HEK293 (cell line): ENCODE measurements around the gene PIEZO1.

Experiments used
- CTCF ChIA-PET: fragments of 350-600 bp; formaldehyde crosslinking; extraction: SDS; loops from one replicate; lab custom pipeline; 2021; ENCODE audit warnings: antibody characterized with exemption; lab: Yijun Ruan, JAX
- POLR2A ChIA-PET: fragments of 300-600 bp; formaldehyde crosslinking; extraction: SDS; loops from one replicate; lab custom pipeline; 2020; ENCODE audit warnings: antibody characterized with exemption, inconsistent platforms; lab: Yijun Ruan, JAX
- H3K27ac ChIP-seq: fragments of 200-500 bp; sonication (Bioruptor generic); 2 replicates; pipeline ENCODE4 v1.5.1; 2014; ENCODE audit warnings: low read depth, low read length, control low read depth, inconsistent platforms; ENCODE audit errors: extremely low read depth
- H3K36me3 ChIP-seq, 2 experiments: fragments of 200-500 bp in 1 of 2; sonication (Bioruptor generic) in 1 of 2; 1 replicate in 1 of 2; 2 replicates in 1 of 2; pipeline ENCODE4 v1.5.1; 2014 to 2017; ENCODE audit warnings: inconsistent platforms in 2 of 2, low read length in 2 of 2; ENCODE audit not compliant: control insufficient read depth in 2 of 2, insufficient read depth in 1 of 2
- H3K4me1 ChIP-seq: fragments of 200-500 bp; sonication (Bioruptor generic); 2 replicates; pipeline ENCODE4 v1.5.1; 2014; ENCODE audit warnings: mild to moderate bottlenecking, low read length, inconsistent platforms; ENCODE audit not compliant: control insufficient read depth, insufficient read depth
- H3K4me3 ChIP-seq: 2 replicates; pipeline ENCODE4 v1.5.1; 2011; ENCODE audit warnings: low read depth, mild to moderate bottlenecking, control low read depth, low read length, moderate library complexity
- H3K9me3 ChIP-seq: fragments of 200-500 bp; sonication (Bioruptor generic); 2 replicates; pipeline ENCODE4 v1.5.1; 2014; ENCODE audit warnings: low read depth, low read length, inconsistent platforms; ENCODE audit not compliant: control insufficient read depth, insufficient read depth
- CTCF ChIP-seq: fragments of 450-650 bp; formaldehyde crosslinking; IDR thresholded peaks from 2 replicates; pipeline ENCODE4 v1.5.1; 2016; ENCODE audit warnings: missing biosample characterization, missing genetic modification characterization
- EGR2 ChIP-seq: fragments of 450-650 bp; formaldehyde crosslinking; IDR thresholded peaks from 2 replicates; pipeline ENCODE4 v1.5.1; 2016; ENCODE audit warnings: low read depth, missing biosample characterization, missing genetic modification characterization
- GLIS1 ChIP-seq: fragments of 450-650 bp; formaldehyde crosslinking; IDR thresholded peaks from 2 replicates; pipeline ENCODE4 v1.5.1; 2016; ENCODE audit warnings: missing biosample characterization, missing genetic modification characterization
- GLIS2 ChIP-seq: fragments of 450-650 bp; formaldehyde crosslinking; IDR thresholded peaks from 2 replicates; pipeline ENCODE4 v1.5.1; 2016; ENCODE audit warnings: missing biosample characterization, missing genetic modification characterization
- OSR2 ChIP-seq: fragments of 450-650 bp; formaldehyde crosslinking; IDR thresholded peaks from 2 replicates; pipeline ENCODE4 v1.5.1; 2016; ENCODE audit warnings: missing biosample characterization, missing genetic modification characterization
- OVOL3 ChIP-seq: fragments of 450-650 bp; formaldehyde crosslinking; IDR thresholded peaks from 2 replicates; pipeline ENCODE4 v1.5.1; 2016; ENCODE audit warnings: missing biosample characterization, missing genetic modification characterization
- TSHZ1 ChIP-seq: fragments of 450-650 bp; formaldehyde crosslinking; IDR thresholded peaks from 2 replicates; pipeline ENCODE4 v1.5.1; 2016; ENCODE audit warnings: missing biosample characterization, missing genetic modification characterization, borderline replicate concordance
- YY2 ChIP-seq: fragments of 450-650 bp; formaldehyde crosslinking; IDR thresholded peaks from 2 replicates; pipeline ENCODE4 v1.5.1; 2016; ENCODE audit warnings: missing biosample characterization, missing genetic modification characterization
- ZBTB48 ChIP-seq: fragments of 450-650 bp; formaldehyde crosslinking; IDR thresholded peaks from 2 replicates; pipeline ENCODE4 v1.5.1; 2016; ENCODE audit warnings: missing biosample characterization, missing genetic modification characterization
- ZFHX2 ChIP-seq: fragments of 450-650 bp; formaldehyde crosslinking; conservative IDR thresholded peaks from 2 replicates; pipeline ENCODE4 v1.5.1; 2016; ENCODE audit warnings: missing biosample characterization, missing genetic modification characterization
- ZNF274 ChIP-seq, 2 experiments: fragments of 200-500 bp in 1 of 2; fragments of 450-650 bp in 1 of 2; sonication (Bioruptor generic) in 1 of 2; formaldehyde crosslinking in 1 of 2; IDR thresholded peaks; 2 replicates each; pipeline versions ENCODE4 v1.5.1 to v1.6.1; 2014 to 2016; ENCODE audit warnings: borderline replicate concordance in 1 of 2, inconsistent platforms in 1 of 2, low read length in 1 of 2, missing biosample characterization in 1 of 2, missing genetic modification characterization in 1 of 2
- ZNF324 ChIP-seq: fragments of 450-650 bp; formaldehyde crosslinking; IDR thresholded peaks from 2 replicates; pipeline ENCODE4 v1.5.1; 2016; ENCODE audit warnings: missing biosample characterization, missing genetic modification characterization
- ZNF335 ChIP-seq: fragments of 450-650 bp; formaldehyde crosslinking; conservative IDR thresholded peaks from 2 replicates; pipeline ENCODE4 v1.5.1; 2016; ENCODE audit warnings: missing biosample characterization, missing genetic modification characterization
- ZNF354C ChIP-seq: fragments of 450-650 bp; formaldehyde crosslinking; IDR thresholded peaks from 2 replicates; pipeline ENCODE4 v1.5.1; 2016; ENCODE audit warnings: missing biosample characterization, missing genetic modification characterization, low read depth, borderline replicate concordance
- ZNF416 ChIP-seq: fragments of 450-650 bp; formaldehyde crosslinking; IDR thresholded peaks from 2 replicates; pipeline ENCODE4 v1.5.1; 2016; ENCODE audit warnings: missing biosample characterization, missing genetic modification characterization
- ZNF518A ChIP-seq: fragments of 450-650 bp; formaldehyde crosslinking; conservative IDR thresholded peaks from 2 replicates; pipeline ENCODE4 v1.5.1; 2016; ENCODE audit warnings: low read depth, missing biosample characterization, missing genetic modification characterization
- ZNF548 ChIP-seq: fragments of 450-650 bp; formaldehyde crosslinking; IDR thresholded peaks from 2 replicates; pipeline ENCODE4 v1.5.1; 2016; ENCODE audit warnings: missing biosample characterization, missing genetic modification characterization
- ZNF560 ChIP-seq: fragments of 450-650 bp; formaldehyde crosslinking; IDR thresholded peaks from 2 replicates; pipeline ENCODE4 v1.5.1; 2017; ENCODE audit warnings: missing biosample characterization, missing genetic modification characterization, borderline replicate concordance
- TF ChIP-seq, protein P1 (sequence below): fragments of 450-650 bp; formaldehyde crosslinking; IDR thresholded peaks from 2 replicates; pipeline ENCODE4 v1.5.1; 2016; ENCODE audit warnings: missing biosample characterization, missing genetic modification characterization

PIEZO1 gene

DNA sequence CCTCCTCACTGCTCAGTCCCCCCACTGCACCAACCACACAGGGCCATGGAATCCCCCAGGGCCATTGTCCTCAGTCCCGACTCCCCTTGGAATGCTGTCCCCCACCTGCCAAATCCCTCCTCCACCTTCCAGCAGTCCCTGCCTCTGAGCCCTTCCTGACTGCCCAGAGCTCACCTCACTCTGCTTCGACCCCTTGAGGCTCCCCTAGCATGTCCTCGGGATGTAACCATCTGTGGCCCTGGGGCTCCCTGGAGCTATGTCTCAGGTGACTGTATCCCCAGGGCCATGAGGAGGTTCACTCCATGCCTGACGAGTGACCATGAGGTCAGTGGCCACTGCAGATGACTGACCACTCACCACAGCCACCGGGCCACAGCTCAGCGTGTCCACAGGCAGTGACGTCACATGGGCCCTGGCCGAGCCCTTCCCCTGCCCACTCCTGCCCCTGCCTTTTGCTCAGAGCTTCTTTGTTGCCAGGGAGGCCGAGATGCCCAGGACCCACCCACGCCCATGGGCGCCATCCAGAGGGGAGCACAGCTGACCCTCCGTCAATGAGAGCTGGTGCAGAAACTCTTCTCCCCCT is 7.7 kb upstream of the PIEZO1 start:
- Histone ChIP-seq H3K9me3 (no peaks in the 10 kb centered on the region), H3K4me1 (peaks cover 4% of the 10 kb centered on the region; the same call in 1 of the 2 replicates), H3K4me3 (no peak overlapping the region), H3K27ac (no peak overlapping the region), H3K36me3 (no peaks in the 10 kb centered on the region)
- TF ChIP-seq ZBTB48 (tag by site-specific recombination) (peak; percentile 32; the same call in 1 of the 2 replicates), ZNF518A (no peak)
- ChIA-PET POLR2A (interaction anchor here (0.9 to 1.7 kb wide), 2 partner anchors 17 to 19 kb away, joined by 3 to 6 read pairs; partner anchors contain the start of gene APRT), CTCF (interaction anchor here (0.5 to 1.9 kb wide), 2 partner anchors 55 to 374 kb away, joined by 3 to 11 read pairs; no protein-coding TSS in a partner anchor)

DNA sequence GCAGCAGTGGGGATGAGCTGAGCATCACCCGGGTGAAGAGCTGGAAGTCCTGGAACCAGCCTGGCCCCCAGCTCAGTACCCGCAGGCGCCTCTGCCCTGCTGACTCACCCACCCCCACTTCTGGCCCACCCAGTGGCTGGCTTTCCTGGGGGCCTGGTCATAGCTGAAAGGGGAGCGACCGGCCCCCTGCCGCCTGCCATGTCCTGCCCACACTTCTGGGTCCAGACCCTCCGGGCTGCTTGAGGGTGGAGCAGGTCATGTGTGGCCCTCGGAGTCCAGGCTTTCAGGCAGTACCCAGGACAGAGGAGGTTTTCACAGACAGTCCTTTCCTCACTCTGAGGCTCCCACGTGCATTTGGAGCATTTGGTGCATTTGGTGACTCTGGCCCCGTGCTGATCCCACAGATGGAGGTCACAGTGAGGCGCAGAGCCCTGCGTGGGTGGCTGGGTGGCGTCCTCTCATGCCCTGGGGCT is 7.1 kb upstream of the PIEZO1 start:
- H3K36me3 ChIP-seq, result no peaks in the 10 kb centered on the region
- no peak overlapping the region for H3K27ac ChIP-seq
- ChIA-PET CTCF (interaction anchor here (1.9 kb wide), 1 partner anchor 55 kb away, joined by 11 read pairs; no protein-coding TSS in a partner anchor), POLR2A (interaction anchor here (0.6 to 1.7 kb wide), 2 partner anchors 17 to 884 kb away, joined by 4 to 6 read pairs; no protein-coding TSS in a partner anchor)
- peaks cover 4% of the 10 kb centered on the region; the same call in 1 of the 2 replicates for H3K4me1 ChIP-seq
- H3K4me3 ChIP-seq, result no peak overlapping the region
- H3K9me3 ChIP-seq, result no peaks in the 10 kb centered on the region
- TF ChIP-seq CTCF (tag by site-specific recombination), result no peak
- TF ChIP-seq ZNF354C (tag by site-specific recombination), result no peak
- TF ChIP-seq ZNF416 (tag by site-specific recombination), result no peak
- no peak for TF ChIP-seq ZNF324 (tag by site-specific recombination)
- TF ChIP-seq TSHZ1 (tag by site-specific recombination), result no peak
- TF ChIP-seq ZNF548 (tag by site-specific recombination), result no peak
- TF ChIP-seq GLIS2 (tag by site-specific recombination), result peak; percentile 43
- TF ChIP-seq OSR2 (tag by site-specific recombination), result no peak
- no peak for TF ChIP-seq YY2 (tag by site-specific recombination)
- TF ChIP-seq GLIS1 (tag by site-specific recombination), result peak; percentile 55
- peak; percentile 66 for TF ChIP-seq EGR2 (tag by site-specific recombination)
- TF ChIP-seq OVOL3 (tag by site-specific recombination), result no peak
- peak; percentile 69 for TF ChIP-seq ZNF335
- TF ChIP-seq ZFHX2 (tag by site-specific recombination), result peak; percentile 65
- no peak for TF ChIP-seq ZNF274 (IDR thresholded peaks at IDR 0.05; ENCODE audit: low read length)
- no peak for TF ChIP-seq ZNF274 (tag by site-specific recombination; IDR thresholded peaks at IDR 0.05; ENCODE audit: borderline replicate concordance)
- TF ChIP-seq ZNF560 (tag by site-specific recombination), result no peak
- TF ChIP-seq, protein P1, sequence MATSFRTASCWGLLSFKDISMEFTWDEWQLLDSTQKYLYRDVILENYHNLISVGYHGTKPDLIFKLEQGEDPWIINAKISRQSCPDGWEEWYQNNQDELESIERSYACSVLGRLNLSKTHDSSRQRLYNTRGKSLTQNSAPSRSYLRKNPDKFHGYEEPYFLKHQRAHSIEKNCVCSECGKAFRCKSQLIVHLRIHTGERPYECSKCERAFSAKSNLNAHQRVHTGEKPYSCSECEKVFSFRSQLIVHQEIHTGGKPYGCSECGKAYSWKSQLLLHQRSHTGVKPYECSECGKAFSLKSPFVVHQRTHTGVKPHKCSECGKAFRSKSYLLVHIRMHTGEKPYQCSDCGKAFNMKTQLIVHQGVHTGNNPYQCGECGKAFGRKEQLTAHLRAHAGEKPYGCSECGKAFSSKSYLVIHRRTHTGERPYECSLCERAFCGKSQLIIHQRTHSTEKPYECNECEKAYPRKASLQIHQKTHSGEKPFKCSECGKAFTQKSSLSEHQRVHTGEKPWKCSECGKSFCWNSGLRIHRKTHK, result no peak
